Activated CD4-positive, alpha-beta T cell treated with anti-CD3 and anti-CD28 coated beads, Interleukin-2, amount 50 U/mL, for 16 hours (primary cell): ENCODE data around the gene DNALI1.

ENCODE experiments used
- DNase-seq: peaks from one replicate; pipeline ENCODE4 v3.0.0-alpha.2; 2020

Gene DNALI1

DNA sequence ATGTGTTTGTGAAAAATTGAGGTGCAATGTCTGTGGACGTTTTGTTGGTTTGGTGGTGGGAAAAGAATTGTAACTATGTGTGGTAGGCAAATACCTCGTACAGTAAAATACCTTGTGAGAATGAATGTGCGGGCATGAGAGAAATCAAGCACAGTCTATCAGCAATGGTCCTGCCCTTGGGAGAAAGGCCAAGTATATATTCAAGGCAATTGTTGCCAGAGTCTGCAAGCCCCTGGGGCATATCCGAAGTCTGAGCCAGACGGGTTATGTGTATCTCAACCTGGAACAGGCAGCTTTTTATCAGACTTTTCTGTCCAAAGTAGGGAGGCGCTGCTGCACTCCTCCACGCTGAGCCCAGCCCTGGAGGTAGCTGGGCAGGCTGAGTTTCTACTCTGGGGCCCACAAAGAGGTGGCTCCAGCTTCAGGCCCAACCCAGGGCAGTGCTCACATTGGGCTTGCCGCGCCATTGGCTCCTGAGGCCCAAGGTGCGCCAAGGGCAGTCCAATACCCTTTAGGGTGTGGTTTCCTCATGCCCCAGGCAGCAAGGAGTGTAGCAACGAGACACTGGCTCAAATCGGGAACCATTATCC, 48.4 kb downstream of the DNALI1 start:
- no peak for DNase-seq

DNA sequence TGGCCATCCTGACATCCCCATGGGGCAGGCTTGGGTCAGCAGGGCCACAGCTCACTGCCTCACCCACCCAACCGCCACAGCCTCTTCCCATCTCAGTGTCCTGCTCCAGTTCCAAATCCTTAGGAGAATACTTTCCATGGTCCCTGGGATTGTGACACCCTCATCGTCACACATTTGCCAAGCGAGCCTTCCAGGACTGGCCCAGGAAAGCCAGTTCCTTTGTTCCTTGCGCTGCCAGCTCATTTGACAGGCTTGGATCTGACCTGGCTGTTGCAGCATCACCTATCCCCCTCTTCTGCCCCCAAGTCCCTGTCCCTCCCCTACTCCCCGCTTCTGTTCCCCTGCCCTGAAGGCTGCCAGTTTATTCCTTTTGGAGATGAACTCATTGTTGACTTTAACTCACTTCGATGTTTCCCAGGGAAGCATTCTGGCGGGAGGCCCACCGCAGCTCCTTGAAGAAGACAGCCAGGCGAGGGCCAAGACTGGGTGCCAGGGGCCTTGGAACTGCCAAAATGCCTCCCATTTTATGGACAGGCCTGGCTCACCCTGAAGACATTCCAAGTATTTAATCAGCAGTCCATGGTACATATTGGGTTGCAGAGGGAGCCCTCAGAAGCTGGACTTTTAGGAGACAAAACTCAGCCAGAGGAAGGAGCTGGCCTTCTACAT, 49.2 kb downstream of the DNALI1 start:
- DNase-seq: no peak

DNA sequence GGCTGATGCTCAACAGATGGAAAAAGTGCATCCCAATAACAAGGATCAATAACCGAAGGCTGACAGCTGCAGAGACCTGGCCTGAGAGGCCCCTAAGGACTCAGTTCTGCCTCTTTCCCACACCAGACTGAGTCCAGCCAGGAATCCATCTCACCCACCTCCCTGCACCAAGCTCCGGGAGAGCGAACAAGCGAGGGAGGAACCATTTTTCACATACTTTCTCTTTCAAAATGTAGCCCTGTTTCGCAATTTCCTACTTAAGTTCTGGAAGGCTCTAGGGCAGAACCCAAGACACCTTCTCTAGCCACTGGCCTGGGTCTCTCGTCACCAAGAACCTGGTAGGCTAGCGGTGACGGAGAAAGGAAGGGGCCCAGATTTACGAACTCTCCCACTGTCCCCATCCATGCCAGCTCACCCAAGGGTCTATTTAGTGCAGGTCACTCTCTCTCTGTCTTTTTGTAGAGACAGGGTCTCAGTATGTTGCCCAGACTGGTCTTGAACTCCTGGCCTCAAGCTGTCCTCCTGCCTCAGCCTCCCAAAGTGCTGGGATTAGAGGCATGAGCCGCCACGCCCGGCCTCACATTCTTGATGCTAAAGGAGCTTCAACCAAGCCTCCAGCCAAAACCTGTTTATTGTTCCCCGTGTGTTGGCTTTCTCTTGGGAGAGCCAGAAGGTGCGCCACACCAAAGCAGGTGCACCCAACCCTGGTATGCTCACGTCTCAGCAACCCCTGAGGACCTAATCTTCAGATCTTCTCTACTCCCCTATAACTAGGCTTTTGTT, 49.9 kb downstream of the DNALI1 start:
- no peak for DNase-seq

DNA sequence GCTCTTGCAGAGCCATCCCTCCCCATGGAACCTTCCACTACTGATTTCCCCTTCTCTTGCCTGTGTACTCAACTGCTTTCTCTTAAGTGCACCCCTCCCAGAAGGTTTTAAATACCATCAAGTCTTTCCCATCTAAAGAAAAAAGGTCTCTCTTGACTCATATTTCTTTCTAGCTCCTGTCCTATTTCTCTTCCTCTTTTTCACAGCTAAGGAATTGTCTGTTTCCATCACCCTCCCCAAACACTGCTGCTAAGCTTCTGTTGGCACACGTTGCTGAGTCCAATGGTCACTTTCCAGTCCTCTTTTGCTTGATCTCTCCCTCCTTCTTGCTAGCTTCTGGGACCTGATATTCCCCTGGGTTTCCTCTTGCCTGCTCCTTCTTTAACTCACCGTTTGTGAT, 52.3 kb downstream of the DNALI1 start:
- no peak for DNase-seq

DNA sequence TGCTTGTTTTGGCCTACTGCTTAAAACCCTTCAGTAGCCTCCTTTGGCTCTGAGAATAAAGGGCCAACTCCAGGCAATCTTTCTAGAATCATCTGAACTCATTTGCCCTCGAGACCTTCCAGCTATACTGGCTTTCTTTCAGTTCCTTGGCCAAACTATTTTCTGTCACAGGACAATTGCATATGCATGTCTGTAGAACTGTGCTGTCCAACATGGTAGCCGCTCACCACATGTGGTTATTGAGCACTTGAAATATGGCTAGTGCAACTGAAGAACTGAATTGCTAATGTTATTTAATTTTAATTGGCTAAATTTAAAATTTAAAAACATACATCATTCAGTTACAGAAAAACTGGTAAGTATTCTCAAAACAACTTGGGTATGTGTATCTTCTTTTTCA, 53.3 kb downstream of the DNALI1 start:
- DNase-seq: no peak

DNA sequence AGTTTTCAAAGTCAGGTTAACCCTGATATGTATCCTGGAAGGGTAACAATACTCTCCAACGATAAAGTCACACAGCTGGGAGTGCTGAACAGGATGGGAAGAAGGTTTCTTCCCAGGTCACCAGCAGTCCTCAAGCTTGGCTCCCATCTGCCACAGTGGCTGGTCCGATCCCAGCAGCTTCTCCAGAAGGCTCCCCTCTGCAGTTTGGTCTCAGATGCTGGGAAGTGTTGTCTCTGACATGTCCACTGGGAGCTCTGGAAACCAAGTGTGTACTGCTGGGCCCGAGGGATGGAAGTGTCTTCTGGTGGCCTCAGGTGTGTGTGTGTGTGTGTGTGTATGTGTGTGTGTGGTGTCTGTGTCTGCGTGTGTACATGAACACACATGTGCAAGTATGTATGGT, 55.4 kb downstream of the DNALI1 start:
- no peak for DNase-seq

DNA sequence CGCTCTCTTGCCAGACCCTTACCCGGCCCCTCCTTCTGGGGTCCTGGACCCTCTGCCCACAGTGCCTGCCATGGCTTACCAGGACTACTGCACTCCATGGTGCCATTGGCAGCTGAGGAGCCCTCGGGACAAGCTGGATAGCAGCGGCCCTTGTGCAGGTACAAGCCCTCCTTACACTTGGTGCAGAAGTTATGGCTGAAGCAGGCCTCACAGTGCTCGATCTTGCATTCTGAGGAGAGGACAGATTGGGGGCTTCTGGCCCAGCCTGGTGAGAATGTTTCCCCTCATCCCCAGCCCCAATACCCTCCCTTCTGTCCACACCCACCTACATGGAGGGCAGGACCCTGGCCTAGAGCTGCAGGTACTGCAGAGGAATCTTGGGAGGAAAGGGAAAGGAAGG, 57.4 kb downstream of the DNALI1 start:
- DNase-seq: no peak

DNA sequence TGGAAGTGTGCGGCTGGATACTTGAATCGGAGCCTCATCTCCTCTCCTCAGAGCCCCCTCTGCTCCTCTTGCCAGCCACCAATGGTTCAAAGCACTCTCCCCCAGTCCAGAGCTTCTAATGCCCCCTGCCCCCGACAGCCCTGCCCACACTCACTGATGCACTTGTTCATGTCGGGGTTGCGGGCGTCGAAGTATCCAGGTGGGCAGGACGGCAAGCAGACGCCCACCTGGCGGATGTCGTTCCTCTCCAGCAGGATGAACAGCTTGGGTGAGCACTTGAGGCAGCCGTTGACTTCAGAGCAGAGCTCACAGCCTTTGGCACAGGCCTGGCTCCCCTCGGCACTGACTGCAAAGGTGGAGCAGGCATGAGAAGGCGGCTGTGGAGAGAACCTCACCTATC, 59.6 kb downstream of the DNALI1 start:
- no peak for DNase-seq
